H4 (cell line): ENCODE results near the gene SUCO. TPM values are rescaled to one million over a fixed set of nuclear protein-coding genes. Genes with fewer than 3 reads are reported as not detected.
"Not testable (repeated sequence)": the region's sequence is repeated elsewhere in the genome, so short reads cannot be mapped to it uniquely, and the experiment has no call there.

Experiments used
- DNase-seq: peaks from one replicate; pipeline ENCODE4 v3.0.0-alpha.2; 2015; ENCODE audit warnings: low spot score
- total RNA-seq: library from RNA; depleted of rRNA; stranded (reverse); fragments of >200 nt; shearing (Covaris generic); gene quantifications from 2 replicates; pipeline ENCODE4 v1.2.3, GENCODE V29; 2014

SUCO gene
- total RNA-seq, 1 experiment from 2014 or later: 14.7 TPM

DNA sequence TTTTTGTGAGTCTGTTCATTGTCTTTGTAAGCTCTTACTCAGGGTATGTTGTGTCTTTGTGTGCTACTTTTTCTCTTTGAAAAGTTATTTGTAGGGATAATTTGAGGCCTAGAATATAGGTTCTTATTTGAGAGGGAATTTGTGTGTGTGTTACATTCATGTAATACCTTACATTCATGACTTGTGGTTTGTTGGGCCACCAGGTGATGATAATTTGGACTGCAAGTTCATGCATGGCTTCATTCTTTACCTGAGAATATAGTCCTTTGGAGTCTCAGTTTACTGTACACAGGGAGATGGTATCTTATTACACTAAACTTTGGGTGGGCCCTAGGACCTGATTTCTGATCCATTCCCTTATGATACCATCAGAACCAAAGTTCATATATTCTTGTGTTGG is 74.2 kb downstream of the SUCO start:
- DNase-seq: no peak

DNA sequence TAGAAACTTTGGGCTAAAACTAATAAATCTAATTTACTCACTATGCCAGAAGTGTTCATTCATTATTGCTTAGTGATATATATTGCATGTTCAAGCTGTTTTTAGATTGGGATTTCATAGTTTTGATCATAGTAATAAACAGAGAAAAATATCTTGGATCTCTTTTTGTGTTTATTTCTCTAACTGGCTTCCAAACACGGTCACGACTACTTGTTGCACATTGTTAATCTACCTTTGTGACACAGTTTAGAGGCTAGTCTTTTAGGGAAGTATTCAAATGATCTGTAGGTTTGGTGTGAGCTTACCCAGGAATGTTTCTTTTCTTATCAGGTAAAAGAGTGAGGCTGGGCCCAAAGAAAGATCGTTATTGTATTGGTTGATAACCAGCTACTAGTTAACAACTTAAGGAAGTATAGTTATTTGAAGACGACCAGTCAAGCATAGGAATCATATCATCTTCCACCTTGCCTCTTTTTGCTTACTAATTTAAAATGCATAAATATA is 75.2 kb downstream of the SUCO start:
- no peak for DNase-seq

DNA sequence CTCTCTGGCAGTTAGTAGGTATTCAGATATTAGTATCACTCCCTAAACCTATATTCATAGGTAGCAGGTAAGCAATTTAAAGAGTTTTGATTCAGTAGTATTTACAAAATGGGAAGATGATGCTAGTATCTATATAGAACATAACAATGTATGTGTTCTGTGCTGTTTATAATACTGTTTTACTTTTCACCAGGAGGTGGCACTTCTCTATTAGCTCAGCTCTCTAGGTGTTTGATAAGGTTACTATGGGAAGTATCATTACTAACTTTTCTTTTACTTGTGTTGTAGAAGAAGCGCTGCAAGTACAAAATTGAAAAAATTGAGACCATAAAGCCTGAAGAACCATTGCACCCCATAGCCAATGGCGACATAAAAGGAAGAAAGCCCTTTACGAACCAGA is 76.6 kb downstream of the SUCO start:
- DNase-seq: no peak

DNA sequence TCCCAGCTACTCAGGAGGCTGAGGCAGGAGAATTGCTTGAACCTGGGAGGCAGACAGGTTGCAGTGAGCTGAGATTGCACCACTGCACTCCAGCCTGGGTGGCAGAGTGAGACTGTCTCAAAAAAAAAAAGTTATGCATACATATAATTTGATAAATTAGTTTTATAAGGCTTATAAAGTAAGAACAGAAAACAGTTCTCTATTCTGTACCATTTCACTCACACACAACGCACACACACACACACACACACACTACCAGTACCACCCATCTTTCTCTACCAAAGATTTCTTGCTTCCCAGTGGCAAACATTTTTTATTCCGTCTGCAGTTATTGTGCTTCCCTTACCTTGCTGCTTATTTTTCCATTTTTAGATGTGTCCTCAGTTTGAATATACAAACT is 79.5 kb downstream of the SUCO start:
- no peak for DNase-seq

DNA sequence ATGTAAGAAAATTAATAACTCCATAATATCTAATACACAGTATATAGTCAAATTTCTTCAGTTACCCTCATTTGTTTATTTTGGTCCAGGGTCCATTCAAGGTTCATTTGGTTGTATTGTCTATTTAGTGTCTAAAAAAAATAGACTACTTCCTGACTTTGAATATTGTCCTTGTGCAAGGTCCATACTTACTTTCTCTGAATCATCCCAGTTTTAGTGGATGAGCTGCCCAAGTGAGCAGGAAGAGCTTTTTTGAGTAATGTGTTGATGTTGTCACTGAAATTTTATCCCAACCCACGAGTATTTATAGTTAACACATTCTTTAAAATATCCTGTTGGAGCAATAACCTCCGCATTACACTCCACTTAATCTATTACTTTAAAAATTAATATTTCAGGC is 80.3 kb downstream of the SUCO start:
- DNase-seq: no peak

DNA sequence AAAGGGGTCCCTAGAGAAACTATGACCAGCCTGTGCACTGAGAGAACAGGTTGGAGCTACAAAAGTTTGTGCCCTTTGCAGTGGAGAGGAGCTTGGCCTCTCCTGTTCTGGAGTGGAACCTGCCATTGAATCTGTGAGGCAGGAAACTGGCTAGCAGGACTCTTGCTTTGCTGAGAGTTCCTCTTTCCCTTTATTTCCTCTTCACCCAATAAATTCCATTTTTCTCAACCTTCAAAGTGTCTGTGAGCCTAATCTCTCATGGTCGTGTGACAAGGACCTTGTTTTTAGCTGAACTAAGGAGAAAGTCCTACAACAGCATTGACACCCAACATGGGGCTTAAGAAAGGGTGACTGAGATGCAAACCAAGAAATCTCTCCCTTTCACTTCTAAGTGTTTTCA is 83.2 kb downstream of the SUCO start:
- DNase-seq: no peak

DNA sequence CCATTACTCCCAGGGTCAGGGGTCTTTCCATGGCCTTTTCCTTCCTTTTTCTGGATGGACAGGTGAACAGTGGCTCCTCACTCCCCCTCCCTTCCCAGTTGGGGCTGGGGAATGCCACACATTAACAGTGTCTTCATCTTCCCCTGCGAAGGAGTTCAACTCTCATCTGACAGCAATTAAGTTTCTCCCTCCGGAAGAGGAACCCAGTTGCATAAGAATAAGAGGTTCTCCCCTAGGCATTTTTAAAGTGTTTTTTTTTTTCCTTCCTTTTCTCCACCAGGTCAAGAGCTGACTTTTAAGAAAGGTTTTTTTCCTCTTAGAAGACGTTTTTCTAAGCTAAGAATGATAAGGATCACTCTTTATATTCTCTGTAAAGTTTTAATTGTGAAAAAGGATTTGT is 83.7 kb downstream of the SUCO start:
- no peak for DNase-seq

DNA sequence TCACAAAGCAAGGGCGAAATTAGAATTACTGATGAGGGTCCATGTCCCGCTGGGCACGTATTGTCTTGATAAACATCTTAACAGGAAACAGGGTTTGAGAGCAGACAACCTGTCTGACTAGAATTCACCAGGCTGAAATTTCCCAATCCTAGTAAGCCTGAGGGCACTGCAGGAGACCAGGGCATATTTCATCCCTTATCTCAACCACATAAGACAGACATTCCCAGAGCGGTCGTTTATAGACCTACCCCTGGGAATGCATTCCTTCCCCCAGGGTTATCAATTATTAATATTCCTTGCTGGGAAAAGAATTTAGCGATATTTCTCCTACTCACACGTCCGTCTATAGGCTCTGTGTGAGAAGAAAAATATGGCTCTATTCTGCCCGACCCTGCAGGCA is 87.7 kb downstream of the SUCO start:
- not testable (repeated sequence) for DNase-seq

DNA sequence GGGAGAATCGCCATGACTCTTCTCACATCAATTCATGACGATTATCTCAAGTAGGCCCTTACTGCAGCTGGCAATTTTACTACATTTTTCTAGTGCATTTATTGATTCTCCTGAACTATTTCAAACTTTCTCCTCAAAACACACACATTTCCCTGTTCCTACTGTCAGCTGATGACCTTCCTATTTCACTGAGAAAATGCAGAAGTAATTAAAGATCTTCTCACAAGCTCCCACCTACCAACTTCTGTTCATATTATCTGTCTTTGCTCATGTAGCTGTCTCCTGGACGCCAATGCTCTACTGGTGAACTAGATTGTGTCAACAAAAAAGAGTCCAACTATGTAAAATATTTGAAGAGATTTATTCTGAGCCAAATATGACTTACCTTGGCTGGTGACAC is 89.6 kb downstream of the SUCO start:
- DNase-seq: no peak

DNA sequence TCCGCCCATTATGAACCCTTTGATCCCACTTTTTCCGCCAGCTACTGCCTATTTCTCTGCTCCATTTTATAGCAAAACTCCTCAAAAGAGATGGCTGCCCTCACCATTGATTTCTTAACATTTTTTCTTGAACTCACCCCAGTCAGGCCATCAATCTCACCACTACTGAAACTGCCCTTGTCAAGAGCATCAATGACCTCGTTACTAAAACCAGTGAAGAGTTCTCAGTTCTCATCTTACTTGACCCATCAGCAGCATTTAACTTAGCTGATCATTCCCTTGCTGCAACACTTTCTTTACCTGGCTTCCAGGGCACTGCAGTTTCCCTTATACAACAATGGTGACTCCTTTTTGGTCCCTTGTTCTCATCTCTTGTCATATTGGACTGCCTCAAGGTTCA is 90.8 kb downstream of the SUCO start:
- DNase-seq: no peak

DNA sequence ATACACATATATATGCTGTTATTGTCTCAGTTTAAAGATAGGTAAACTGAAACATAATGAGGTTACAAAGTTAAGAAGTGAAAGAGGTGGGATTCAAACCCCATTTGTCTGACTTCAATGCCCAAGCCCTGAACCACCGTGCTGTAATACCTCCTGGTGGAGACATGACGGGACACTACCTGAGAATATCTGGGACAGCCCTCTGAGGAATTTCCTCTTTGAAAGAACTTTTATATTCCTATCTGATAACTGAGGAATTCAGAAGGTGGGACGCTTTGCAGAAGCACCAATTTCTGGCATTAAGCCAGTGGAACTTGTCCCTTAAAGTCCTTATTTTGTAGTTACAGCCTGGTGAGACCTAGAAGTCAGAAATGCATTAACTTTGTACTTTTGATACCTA is 93.9 kb downstream of the SUCO start:
- DNase-seq: no peak

DNA sequence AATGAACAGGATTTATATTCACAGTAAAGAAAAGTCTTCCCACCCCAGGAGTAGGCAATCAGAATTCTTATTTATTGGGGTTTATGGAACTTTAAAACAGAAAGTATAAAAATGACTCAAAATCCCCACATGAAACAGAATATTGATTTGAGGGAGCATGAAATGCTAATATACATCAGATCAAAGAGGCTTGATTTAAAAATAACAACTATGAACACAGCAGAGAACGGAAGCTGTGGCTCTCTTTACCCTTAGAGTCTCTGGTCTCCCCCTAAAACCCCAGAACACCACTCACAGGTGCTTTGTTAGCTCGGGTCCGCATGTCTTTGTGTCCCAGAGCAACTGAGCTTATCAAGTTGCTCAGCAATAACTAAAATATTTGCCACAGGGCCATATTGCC is 94.8 kb downstream of the SUCO start:
- DNase-seq: no peak

DNA sequence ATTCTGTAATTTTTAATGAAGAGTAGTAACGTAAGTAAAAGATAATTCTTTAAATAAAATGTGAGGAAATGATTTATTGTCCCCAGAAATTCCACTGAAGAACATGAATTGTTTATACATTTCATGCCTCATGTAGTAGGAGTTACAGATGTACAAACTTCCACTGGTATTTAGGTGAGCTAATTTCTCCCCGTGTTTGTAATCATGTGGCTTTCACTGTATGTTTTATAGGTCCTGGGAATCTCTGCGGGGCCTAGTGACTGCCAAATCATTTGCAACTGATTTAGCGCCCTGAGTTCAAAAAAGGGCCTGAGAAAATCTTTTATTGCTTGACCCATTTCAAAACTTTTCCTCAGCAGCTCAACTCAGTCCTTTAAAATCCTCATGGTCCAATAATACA is 95.5 kb downstream of the SUCO start:
- DNase-seq: peak; percentile 27

DNA sequence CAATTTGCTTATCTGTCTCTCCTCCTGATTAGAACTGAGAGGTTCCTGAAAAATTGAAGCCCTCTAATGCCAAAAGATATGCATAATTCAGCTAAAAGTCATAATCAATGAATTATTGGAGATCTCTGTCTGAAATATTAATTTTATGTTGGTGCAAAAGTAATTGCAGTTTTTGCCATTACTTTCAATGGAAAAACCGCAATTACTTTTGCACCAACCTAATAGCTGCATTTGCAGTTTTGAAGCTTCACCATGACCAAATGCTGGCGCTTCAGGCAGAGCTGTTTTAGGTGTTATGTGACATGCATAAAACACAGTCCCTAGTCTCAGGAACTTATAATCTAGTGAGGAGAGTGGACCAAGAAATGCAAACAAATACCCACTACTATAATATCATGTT is 96.2 kb downstream of the SUCO start:
- no peak for DNase-seq

DNA sequence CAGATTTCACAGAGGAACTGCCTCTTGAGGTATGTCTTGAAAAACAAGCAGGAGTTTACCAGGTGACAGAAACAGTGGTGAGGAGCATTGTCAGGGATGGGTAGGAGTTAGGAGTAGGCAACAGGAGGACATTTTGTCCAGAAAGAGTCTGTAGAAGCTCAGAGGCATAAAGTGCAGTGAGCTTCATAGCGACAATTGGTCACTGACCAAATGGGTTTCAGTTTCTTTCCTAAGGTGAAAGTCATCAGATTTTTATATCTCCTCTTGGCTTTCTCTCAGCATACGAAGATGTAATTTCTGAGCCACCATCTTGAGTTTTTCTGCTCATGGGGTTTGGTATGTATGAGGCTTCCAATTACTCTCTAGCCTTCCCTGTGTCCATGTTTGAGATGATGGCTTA is 96.7 kb downstream of the SUCO start:
- no peak for DNase-seq

DNA sequence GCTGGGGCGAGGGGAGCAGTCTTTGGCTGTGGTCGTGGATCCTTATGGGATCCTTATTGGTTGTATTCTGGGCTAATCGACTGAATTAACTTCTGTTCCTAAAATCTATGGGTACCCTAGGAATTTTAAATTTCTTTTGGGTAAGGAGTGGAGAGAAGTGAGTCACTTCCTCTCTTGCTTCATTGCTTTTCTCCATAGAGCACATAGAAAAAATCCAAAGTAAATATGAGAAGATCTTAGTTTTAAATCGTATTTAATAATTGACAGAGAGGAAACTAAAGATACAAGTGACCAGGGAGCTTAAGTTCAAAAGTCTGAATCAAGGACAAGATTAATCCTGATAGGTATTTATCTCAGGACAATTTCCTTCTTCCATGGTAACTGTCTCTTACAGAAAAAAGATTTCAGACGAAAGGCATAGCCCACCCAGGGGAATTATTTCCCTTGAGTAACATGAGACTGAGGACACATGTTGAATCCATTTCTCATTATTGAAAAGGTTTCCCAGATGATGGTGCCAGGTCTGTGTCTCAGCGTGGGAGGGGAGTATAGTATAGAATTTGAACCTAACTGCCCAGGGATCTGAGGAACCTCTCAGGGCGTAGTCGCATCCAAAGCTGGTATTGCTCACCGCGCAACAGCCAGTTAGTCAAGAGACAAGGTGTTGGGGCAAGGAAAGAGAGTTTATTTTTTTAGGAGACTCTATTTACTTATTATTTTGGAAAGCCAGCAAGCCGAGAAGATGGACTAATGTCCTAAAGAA is 97.3 kb downstream of the SUCO start:
- no peak for DNase-seq

DNA sequence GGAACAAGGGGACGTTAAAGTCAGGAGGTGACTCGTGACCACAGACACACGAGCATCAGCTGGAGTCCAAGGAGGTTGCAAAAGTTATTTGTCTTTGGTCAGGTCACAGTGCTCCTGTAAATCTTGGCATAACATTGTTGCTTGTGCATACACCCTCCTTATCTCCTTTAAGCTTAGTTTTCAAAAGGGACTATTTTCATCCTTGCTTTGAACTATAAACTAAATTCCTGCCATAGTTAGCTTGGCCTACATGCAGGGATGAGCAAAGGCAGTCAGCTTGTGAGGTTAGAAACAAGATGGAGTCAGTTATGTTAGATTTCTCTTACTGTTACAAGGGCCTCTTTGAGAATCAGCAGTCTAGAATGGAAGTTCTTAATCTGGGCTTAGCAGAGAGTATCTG is 97.9 kb downstream of the SUCO start:
- DNase-seq: no peak

DNA sequence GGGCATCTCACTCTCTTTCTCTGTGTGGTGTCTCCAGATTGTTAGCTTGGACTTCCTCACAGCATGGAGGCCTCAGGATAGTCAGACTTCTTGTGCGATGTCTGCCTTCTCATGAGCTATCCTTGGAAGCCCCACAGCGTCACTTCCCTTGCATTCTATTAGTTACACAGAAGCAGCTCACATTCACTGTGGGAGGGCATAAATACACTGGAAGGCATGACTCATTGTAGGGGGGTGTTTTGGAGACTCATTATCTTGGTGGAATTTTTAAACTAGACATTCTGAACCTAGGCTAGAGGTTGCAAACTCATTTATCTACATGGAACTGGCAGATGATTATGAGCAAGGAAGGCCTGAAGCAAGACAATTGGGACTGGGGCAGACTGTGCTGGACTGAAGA is 104.6 kb downstream of the SUCO start:
- peak; percentile 73 for DNase-seq

DNA sequence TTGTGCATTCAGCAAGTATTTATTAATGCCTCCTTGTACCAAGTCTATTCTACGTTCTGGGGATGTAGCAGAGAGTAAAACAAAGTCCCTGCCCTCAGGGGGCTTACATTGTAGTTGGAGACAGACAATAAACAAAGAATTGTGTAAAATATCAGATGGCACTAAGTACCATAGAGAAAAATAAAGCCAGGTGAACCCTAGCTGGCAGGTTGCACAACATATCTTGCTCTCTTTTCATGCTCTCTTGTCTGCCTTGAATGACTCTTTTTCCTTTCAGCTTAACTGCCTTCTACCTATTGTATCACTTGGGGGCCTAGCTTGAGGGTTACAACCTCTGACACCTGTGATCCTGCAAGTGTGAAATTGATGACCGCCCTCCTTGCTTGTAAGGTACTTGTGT is 105.3 kb downstream of the SUCO start:
- no peak for DNase-seq

DNA sequence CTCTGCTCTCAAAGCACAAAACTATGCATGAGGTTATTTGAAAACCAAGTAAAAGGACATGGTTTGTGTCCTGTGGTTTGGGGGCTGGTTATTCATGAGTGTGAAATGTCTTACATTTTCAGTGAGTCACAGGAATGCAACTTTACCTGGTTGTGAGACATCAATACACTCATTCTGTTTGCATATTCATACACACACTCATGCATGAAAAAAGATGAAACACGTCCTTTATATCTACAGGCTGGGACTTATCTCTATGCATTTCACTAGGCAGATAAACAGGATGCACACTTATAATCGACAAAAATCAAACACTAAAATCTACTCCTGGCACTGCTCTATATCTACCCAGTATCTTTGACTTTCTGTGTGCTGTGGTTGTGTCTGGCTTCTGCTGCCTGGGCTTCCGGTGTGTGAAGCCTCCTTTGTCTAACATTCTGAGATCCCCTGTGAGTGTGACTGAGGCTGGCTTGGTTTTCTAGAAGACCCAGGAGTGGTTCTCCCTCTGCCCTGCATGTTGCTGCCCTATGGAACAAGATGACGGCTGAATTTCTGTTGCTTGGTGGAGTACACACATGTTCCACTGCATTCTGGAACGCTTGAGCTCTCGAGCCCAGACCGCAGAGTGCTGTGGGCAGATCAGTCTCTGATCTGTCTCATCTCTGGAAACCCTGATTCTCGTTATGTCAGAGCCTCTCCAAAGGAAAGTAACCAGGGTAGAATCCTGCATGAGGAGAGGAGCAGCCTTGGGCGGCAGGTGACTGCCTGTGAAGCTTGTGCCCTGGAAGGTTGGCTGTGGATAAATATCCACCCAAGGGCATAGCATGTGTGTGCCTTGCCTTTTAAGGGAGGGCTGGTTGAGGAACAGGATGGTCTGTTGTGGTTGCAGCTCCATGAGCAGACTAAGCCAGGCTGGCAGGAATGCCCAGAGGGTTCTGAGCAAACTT is 106.2 kb downstream of the SUCO start:
- peak; percentile 58 for DNase-seq

DNA sequence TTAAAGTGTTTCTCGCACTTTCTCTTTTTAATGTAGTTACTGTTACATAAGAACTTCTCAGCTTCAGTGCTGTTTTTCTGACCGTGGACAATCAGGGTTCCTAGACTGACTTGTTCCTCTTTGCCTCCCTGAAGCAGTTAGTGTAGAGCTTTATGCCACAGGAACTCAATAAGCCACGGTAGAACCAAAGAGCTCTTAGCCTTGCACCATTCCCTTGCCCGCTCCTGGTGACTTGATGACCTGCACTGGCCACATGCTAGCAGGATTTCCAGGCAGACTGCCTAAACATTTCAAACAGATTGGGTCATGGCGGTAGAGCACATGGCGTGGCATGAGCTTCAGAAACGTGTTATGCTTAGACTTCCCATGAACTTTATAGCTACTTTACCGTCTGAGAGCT is 107.2 kb downstream of the SUCO start:
- DNase-seq: no peak

DNA sequence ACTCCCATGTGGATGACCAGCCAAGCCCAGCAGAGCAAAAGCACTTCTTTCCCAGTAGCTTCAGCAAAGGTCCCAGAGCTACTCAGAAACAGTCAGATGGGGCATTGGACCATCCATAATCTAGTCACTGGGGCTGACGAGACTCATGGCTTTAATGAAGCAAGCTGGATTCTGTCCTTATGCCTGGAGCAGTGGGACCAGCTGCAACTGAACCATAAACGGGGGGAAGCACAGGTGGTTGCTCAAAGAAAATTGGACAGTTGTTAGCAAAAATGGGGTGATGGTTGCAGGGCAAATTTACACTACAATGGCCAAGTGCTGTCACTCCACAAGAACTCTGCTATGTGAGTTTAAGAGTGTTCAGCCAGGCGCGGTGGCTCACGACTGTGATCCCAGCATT is 108.5 kb downstream of the SUCO start:
- no peak for DNase-seq

DNA sequence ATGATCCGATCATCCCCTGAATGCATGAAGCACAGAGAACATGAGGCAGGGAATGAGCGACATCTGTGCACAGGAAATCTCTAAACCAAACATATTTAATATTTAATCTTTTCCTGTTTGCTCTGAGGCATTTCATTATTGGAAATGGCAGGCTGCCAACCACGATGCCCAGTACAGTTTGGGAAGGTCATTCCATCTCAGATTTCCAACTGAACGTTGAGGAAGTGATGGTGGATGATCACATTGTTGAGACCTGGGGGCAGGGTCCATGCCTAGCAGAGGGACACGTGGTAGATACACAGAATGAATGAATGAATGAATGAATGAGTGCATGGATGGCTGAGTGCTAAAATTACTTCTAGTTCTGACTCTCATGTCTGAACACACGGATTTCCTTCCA is 110.0 kb downstream of the SUCO start:
- no peak for DNase-seq
